ENCODE results near the gene TMOD1. TPM values are rescaled to one million over a fixed set of nuclear protein-coding genes. Genes with fewer than 3 reads are reported as not detected.

Gene TMOD1
- total RNA-seq, 1 experiment from 2014 or later = 1.0 TPM

DNA sequence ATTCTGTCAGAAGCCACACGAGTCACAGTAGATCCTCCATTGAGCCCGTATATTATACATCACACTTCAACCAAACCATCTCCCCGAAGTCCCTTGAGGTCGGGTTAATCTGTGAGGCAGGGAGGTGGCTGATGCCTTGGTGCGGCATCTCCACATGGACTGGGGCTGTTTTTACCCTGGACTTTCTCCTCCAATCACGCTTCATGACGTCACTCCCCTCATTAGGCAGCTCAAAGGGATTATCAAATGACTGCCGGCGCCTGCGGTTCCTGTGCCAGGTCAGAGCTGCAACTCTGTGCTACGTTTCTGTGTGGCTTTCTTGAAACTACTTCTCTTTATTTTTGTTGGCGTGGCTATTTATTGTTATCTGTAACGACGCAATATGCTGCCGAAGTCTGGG is 53.7 kb downstream of the TMOD1 start:
- Mint-ChIP-seq H3K27ac (no peak overlapping the region), H3K9me3 (no peaks in the 10 kb centered on the region), H3K4me1 (peaks cover 23% of the 10 kb centered on the region), H3K36me3 (no peaks in the 10 kb centered on the region), H3K27me3 (ENCODE audit: low read depth) (no peaks in the 10 kb centered on the region), H3K4me3 (no peak overlapping the region)
- TF ChIP-seq, protein P1, sequence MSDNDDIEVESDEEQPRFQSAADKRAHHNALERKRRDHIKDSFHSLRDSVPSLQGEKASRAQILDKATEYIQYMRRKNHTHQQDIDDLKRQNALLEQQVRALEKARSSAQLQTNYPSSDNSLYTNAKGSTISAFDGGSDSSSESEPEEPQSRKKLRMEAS (CRISPR knock-in tag; IDR thresholded peaks at IDR 0.05) = no peak
- ChIA-PET CTCF (interaction anchor here (2.7 kb wide), 1 partner anchor 43 kb away, joined by 12 read pairs; no protein-coding TSS in a partner anchor), POLR2A (no interaction called here)
- no peak for DNase-seq (ENCODE audit: low spot score)
- ATAC-seq = peak; percentile 38; the same call in 1 of the 2 replicates

GRCh38 chr9:97556036-97556720 is 54.7 kb downstream of the TMOD1 start:
- TF ChIP-seq MYBL2 (CRISPR knock-in tag; IDR thresholded peaks at IDR 0.05) (no peak), JAZF1 (CRISPR knock-in tag; IDR thresholded peaks at IDR 0.05) (no peak), ZNF532 (CRISPR knock-in tag; IDR thresholded peaks at IDR 0.05; ENCODE audit: borderline replicate concordance) (no peak), NFYB (CRISPR knock-in tag; conservative IDR thresholded peaks at IDR 0.05; ENCODE audit: low read depth) (no peak), E2F5 (CRISPR knock-in tag; IDR thresholded peaks at IDR 0.05) (no peak), GABPB1 (CRISPR knock-in tag; IDR thresholded peaks at IDR 0.05) (no peak), AR (CRISPR knock-in tag; IDR thresholded peaks at IDR 0.05) (no peak), USF1 (CRISPR knock-in tag; IDR thresholded peaks at IDR 0.05) (no peak), RELA (CRISPR knock-in tag; IDR thresholded peaks at IDR 0.05; ENCODE audit: borderline replicate concordance) (no peak), CBFB (CRISPR knock-in tag; IDR thresholded peaks at IDR 0.05; ENCODE audit: low read depth) (no peak), SP1 (CRISPR knock-in tag; conservative IDR thresholded peaks at IDR 0.05) (no peak), ZNF232 (CRISPR knock-in tag; IDR thresholded peaks at IDR 0.05) (no peak), TEAD1 (CRISPR knock-in tag; IDR thresholded peaks at IDR 0.05) (no peak)
- TF ChIP-seq, protein P2, sequence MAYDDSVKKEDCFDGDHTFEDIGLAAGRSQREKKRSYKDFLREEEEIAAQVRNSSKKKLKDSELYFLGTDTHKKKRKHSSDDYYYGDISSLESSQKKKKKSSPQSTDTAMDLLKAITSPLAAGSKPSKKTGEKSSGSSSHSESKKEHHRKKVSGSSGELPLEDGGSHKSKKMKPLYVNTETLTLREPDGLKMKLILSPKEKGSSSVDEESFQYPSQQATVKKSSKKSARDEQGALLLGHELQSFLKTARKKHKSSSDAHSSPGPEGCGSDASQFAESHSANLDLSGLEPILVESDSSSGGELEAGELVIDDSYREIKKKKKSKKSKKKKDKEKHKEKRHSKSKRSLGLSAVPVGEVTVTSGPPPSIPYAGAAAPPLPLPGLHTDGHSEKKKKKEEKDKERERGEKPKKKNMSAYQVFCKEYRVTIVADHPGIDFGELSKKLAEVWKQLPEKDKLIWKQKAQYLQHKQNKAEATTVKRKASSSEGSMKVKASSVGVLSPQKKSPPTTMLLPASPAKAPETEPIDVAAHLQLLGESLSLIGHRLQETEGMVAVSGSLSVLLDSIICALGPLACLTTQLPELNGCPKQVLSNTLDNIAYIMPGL (CRISPR knock-in tag; IDR thresholded peaks at IDR 0.05) = no peak
- no peak overlapping the region for H3K4me3 Mint-ChIP-seq
- CTCF ChIA-PET = interaction anchor here (1.5 to 2.7 kb wide), 2 partner anchors 42 to 55 kb away, joined by 10 to 12 read pairs; partner anchors contain the start of gene TMOD1
- DNase-seq (ENCODE audit: low spot score) (no peak), ATAC-seq (no peak)
- no peak overlapping the region for H3K27ac Mint-ChIP-seq
- H3K4me1 Mint-ChIP-seq = peaks cover 23% of the 10 kb centered on the region
- H3K9me3 Mint-ChIP-seq = no peaks in the 10 kb centered on the region
- POLR2A ChIA-PET = no interaction called here
- H3K36me3 Mint-ChIP-seq = no peaks in the 10 kb centered on the region
- no peaks in the 10 kb centered on the region for H3K27me3 Mint-ChIP-seq (ENCODE audit: low read depth)

Measured in WTC11 (cell line).